ENCODE measurements around the gene MLYCD. TPM values are rescaled to one million over a fixed set of nuclear protein-coding genes. Genes with fewer than 3 reads are reported as not detected.

Gene MLYCD
- total RNA-seq, 1 donor from 2014 or later: 10.4 TPM

DNA sequence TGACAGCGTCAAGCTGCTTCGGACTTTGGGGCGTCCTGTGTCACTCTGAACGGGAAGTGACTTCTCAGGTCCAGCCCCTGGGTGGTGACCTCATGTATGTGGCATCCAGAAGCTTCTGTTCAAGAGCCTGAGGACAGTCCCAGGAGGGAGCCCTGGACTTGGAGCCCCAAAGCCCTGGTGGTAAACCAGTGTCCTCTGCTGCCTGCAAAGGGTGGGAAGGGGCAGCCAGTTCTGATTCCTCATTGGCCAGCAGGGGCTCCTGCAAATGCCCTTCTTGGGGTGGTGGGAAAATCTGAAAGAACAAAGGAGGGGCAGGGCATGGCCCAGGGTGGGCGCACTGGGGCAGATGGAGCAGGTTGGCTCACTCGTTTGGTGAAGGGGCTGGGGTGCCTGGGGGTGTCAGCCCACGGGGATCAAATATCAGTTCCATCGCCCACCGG is 55.7 kb downstream of the MLYCD start:
- DNase-seq (ENCODE audit: low spot score): no peak

DNA sequence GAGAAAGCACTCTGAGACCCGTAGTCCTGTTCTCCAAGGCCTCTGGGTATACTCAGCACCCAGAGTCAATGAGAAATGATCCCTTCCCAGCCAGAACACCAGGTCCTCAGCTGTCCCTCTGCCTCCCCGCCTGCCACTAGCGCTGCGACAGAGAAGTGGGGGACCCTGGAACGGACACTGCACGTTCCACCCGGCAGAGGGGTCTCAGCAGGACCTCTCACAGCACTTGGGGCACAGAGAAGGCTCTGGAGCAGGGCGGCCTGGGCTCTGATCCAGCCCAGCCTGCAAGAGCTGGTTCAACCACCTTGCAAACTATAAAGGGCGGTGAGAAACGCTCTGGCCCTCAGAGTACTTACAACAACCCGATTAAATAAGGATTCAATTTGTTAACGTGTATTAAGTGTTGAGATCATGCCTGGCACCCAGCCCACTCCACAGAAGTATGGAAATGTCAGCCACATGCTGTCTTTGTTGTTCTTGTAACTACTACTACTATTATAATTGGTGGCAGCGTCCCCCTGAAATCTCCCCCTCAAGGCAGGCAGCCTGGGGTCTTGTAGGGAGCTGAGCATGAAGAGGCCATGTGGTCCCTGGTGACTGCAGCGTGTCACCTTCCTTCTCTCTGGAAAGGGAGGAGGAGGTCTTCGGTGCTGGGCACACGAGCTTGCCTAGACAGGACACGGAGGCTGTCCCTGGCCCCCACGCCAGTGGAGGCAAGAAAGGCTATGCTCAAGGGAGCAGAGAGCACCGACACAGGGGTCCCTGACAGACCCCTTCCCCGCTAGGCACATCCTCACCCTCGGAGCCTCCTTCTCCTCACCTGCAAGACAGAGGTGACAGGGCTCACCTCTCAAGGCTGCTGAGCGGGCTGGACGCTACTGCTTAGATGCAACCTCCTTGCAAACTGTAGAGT is 56.6 kb downstream of the MLYCD start:
- DNase-seq (ENCODE audit: low spot score): no peak

DNA sequence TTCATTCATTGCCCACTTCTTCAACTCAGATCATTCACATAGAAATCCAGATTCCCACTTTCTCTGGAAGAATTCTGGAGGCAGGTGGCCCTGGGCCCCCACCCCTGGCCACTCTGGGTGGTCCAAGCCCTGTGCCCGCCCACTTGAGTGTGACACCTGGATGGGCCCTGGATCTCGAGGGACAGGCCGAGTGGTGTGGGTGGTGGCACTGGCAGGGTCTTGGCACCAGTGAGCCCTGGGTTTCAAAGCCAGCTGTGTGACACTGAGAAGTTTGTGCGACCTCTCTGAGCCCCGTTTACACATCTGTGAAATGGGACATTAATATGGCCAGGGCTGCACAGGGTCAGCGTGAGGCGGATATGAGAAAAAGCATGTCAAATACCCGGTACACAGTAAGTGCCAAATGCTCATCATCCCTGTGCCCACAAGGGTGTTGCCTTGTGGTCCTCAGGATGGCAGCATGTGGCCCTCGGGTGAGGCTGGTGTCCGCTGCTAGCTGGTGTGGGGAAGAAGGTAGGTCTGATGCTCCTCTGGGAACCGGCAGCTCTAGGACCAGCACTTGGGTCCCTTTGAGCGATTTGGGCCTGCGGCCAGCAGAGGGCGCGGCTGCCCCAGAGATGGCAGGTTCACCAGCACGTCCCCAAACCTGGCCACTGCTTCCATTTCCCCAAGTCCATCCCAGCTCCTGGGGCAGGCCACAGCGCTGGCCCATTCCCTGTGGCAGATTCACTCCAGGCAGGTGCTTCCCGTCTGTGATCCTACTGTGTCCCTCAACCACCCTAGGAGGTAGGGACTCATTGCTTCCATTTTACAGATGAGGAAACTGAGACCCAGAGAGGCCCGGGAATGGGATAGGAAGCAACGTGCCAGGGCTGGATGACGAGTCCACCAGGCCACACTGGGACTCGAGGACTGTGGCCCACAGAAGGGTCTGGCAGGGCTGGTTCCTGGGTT is 57.7 kb downstream of the MLYCD start:
- DNase-seq (ENCODE audit: low spot score): peak; percentile 94

DNA sequence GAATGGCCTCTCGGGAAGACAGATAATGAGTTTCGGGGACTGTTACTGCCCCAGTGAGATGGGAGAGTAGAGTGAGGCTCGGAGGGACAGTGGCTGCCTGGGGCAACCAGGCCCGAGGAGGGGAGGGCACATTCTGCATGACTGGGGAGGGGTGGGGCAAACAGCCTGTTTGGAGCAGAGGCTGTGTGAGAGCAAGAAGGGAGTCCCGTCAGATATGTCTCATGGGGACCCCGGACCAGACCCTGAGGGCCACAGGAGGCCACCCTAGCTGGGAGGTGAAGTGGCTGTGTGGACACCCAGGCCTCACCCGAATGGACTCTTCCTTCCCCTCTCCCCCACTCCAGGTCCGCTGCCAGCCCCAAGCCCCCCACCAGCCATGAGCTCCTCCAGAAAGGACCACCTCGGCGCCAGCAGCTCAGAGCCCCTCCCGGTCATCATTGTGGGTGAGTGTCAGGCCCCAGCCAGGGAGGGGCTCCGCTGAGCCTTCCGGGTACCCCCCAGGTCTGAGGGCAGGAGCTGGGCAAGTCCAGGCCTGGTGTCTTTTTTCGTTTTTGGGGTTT is 58.5 kb downstream of the MLYCD start:
- no peak for DNase-seq (ENCODE audit: low spot score)

DNA sequence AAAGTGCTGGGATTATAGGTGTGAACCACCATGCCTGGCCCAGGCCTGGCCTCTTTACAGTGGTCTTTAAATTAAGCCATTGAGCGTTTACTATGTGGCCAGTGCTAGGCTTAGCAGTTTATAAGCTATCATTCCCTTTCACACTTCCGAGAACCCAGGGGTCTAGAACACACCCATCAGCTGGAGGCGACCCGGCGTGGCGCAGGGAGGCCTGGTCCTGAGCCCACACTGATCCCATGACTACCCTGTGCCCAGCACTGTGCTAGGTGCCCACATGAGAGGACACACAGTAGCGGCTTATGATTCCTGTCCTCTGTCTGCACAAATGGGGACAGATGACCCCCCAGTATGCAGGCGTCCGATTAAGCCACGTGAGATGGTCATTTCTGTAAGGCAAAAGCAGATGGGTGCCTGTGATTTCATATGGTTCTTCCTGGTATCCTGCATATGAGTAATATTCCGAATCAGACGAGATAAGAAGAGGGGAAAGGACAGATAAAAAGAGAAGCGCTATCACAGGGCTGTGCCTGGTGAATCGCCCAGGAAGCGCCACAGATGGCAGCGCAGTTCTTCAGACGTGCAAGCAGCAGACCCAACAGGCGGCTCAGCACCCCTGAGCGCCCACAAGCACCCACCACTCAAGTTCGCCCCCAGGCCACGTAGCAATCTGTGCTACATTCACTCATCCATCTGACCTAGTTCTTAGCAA is 59.4 kb downstream of the MLYCD start:
- DNase-seq (ENCODE audit: low spot score): no peak

DNA sequence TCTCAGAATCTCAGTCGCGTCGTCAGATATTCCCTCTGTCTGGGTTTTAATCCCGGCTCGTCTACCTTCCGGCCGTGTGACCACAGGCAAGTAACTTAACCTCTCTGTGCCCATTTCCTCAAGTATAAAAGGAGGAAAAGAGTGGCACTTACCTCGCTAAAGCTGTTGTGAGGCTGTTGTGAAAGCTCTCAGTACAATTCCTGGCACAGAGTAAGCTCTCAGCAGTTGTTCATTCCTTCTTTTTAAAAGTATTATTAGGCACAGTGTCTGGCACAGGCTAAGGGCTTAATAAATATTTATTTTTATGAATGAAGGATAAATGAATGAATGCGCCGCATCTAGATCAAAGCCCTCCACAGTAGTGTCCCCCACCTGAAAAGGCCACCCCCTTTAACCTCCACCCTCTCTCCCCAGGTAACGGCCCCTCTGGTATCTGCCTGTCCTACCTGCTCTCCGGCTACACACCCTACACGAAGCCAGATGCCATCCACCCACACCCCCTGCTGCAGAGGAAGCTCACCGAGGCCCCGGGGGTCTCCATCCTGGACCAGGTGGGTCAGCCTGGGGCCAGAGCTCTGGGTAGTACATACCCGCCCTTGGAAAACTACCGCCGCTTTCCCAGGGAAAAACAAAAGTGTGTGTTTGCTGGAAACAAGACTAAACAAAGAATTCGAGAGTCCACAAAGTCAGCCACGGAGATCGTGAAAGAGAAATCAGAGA is 60.1 kb downstream of the MLYCD start:
- no peak for DNase-seq (ENCODE audit: low spot score)

DNA sequence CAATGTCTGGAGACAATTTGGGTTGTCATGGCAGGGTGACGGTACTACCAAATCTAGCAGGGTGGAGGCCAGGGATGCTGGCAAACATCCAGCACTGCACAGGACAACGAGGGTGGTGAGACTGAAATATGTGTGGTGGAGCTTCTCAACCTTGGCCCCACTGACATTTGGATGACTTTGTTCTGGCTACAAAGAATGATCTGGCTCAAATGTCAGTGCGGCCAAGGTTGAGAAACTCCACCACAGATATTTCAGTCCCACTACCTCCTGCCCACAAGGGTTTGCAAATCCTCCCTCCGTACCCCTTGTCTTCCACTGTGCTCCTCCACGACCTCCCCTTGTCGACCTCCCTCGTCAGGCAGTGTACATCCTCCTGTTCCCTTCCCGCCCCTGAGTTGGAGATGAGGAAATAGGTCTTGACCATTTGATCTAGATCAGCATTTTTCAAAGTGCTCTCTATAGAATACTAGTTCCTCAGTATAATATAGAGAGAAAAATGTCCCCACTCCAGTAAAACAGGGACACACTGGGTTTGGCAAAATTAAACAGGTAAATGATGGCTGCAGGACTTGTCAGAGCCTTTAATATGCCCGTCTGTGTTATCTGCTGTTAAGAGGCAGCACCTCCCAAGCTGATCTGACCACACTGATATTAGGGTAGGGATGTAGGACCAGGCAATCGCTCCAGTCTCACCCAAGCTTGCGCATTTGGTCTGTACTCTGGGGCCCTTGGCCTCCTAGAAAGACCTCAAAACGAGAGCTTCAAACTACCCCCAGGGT is 60.9 kb downstream of the MLYCD start:
- no peak for DNase-seq (ENCODE audit: low spot score)

DNA sequence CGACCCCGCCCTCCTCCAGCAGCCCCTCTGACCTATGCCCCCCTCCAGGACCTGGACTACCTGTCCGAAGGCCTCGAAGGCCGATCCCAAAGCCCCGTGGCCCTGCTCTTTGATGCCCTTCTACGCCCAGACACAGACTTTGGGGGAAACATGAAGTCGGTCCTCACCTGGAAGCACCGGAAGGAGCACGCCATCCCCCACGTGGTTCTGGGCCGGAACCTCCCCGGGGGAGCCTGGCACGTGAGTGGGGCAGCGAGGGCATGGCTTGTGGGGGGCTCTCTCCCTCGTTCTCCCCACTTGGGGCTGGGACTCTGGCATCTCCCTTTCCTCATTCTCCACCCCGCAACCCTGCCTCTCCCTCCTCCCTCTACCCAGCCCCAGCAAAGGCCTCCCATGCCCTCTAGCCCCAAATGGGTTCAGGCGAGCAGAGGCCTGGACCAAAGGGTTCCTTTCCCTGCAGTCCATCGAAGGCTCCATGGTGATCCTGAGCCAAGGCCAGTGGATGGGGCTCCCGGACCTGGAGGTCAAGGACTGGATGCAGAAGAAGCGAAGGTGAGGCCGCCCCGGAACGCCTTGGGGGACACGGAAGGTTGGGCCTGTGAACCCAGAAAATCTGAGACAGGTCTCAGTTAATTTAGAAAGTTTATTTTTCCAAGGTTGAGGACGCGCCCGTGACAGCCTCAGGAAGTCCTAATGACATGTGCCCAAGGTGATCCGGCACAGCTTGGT is 61.8 kb downstream of the MLYCD start:
- no peak for DNase-seq (ENCODE audit: low spot score)

DNA sequence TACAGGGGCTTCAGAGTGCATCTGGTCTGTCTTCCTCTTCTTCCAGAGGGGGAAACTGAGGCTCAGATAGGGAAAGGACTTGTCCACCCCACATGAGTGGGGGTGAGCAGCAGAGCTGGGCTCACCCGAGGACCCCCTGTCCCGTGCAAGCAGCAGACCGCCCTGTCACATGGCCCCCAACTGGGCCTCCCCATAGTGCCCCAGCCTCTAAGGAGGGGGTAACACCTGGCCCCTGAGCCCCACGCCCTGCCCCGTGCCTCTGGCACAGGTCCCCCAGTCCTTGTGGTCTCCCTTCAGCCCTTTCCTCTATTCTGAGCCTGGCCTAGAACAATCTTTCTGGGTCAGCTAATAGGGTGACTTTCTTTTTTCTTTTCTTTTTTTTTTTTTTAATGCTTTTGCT is 62.7 kb downstream of the MLYCD start:
- no peak for DNase-seq (ENCODE audit: low spot score)

DNA sequence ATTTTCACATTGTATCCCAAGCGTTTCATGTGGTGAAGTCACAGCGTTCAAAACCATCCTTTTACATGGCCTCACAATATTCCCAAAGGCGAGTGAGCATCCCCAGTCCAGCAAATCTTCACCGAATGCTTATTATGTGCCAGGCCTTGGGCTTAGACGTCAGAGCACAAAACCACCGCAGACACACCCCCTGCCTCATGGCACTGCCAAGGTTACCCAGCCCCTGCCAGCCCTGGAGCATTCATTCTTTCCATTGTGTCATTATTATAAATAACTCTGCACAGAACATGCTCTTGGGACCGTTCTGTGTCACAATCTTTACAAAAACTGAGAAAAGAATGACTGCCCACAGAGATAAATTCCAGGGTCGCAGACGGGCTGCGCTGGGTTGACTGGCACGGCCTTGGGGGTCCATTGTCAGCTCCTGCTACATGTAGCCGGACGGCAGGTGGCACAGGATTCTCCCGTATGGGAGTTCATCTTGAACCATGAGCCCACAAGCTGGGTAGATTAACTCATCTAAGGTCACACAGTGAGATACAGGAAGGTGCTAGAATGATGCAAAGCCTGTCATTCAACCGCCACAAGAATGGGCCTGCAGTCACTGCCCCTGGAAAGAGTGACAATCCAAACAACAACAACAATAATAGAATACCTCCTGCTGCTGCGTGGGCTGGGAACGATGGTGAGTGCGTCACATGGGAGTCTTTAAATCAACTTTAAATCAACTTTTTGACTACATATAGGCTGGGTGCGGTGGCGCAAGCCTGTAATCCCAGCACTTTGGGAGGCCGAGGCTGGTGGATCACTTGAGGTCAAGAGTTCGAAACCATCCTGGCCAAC is 64.6 kb downstream of the MLYCD start:
- no peak for DNase-seq (ENCODE audit: low spot score)

DNA sequence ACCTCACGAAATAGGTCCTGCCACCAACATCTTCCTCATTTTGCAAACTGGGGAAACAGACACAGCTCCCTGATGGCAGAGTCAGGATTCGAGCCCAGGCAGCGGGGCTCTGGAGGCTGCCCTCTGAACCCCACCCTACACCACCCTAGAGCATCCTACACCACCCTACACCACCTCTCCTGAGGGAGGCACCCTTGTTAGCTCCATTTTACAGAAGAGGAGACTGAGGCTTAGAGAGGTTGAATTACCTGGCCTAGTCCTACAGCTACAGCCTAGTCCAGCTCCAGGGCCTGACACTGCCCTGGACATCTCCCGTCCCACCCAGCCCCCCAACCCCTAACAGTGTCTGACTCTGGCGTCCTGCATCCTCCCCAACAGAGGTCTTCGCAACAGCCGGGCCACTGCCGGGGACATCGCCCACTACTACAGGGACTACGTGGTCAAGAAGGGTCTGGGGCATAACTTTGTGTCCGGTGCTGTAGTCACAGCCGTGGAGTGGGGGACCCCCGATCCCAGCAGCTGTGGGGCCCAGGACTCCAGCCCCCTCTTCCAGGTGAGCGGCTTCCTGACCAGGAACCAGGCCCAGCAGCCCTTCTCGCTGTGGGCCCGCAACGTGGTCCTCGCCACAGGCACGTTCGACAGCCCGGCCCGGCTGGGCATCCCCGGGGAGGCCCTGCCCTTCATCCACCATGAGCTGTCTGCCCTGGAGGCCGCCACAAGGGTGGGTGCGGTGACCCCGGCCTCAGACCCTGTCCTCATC is 65.9 kb downstream of the MLYCD start:
- DNase-seq (ENCODE audit: low spot score): no peak

DNA sequence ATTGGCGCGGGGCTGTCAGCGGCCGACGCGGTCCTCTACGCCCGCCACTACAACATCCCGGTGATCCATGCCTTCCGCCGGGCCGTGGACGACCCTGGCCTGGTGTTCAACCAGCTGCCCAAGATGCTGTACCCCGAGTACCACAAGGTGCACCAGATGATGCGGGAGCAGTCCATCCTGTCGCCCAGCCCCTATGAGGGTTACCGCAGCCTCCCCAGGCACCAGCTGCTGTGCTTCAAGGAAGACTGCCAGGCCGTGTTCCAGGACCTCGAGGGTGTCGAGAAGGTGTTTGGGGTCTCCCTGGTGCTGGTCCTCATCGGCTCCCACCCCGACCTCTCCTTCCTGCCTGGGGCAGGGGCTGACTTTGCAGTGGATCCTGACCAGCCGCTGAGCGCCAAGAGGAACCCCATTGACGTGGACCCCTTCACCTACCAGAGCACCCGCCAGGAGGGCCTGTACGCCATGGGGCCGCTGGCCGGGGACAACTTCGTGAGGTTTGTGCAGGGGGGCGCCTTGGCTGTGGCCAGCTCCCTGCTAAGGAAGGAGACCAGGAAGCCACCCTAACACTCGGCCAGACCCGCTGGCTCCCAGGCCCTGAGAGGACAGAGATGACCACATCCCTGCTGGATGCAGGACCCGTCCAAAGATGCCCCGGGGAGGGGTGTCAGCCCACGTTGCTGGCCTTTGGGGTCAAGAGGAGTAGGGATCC is 66.7 kb downstream of the MLYCD start:
- DNase-seq (ENCODE audit: low spot score): no peak

DNA sequence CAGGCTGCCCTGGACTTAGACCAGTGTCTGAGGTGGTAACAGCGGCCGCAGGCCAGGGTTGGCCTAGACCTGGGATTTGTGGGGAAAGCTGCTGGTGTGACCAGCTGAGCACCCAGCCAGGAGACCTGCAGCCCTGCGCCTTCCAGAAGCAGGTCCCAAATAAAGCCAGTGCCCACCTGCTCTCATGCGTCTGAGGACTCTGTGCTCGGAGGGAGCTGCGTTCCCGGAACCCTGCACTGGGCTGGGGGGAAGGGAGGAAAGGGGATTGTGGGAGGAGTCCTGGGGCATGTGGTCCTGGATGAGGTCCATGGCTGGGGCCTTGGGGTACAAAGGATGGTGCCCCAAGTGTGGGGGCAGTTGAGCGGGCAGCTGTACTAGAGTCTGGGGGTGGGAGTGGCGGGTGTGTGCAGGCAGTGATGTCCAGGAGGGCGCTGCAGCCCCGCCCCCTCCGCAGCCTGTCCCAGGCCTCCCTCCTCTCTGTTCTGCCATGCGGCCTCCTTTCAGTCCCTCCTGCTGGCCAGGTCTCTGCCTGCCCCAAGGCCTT is 67.3 kb downstream of the MLYCD start:
- no peak for DNase-seq (ENCODE audit: low spot score)

DNA sequence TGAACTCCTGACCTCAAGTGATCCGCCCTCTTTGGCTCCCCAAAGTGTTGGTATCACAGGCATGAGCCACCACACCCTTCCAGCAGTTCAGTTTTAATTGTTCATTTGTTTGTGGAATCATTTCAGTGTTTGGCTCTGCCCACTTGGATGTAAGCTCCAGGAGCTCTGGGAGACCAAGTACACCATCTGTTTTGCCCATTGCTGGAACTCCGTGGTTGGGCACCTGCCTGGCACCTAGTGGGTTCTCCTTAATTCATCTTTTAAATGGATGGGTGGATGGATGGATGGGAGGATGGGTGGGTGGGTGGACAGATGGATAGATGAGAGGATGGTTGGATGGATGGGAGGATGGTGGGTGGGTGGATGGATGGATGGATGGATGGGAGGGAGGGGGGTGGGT is 68.2 kb downstream of the MLYCD start:
- DNase-seq (ENCODE audit: low spot score): no peak

DNA sequence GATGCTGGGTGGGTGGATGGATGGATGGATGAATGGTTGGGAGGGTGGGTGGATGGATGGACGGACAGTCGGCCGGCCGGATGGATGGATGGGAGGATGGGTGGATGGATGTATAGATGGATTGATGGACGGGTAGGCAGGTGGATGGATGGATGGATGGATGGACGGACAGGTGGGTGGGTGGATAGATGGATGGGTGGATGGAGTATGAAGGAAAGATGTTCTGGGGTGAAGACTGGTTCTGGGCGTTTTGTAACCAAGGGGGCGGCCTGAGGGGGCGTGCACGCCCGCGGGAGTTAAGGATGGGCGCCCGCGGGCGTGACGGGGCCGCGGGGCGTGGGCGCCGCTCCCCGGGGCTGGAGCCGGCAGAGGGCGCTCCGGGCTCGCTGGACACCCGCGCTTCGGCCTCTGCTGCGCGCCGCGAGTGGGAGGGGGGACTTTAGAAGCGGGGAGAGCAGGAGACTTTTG is 69.0 kb downstream of the MLYCD start, which contains the start of gene NECAB2:
TSS of gene NECAB2 (plus strand) at position 407 of the 468 bp plus-strand sequence. CDS start 405 bp downstream, outside the sequence.
- DNase-seq (ENCODE audit: low spot score): no peak

DNA sequence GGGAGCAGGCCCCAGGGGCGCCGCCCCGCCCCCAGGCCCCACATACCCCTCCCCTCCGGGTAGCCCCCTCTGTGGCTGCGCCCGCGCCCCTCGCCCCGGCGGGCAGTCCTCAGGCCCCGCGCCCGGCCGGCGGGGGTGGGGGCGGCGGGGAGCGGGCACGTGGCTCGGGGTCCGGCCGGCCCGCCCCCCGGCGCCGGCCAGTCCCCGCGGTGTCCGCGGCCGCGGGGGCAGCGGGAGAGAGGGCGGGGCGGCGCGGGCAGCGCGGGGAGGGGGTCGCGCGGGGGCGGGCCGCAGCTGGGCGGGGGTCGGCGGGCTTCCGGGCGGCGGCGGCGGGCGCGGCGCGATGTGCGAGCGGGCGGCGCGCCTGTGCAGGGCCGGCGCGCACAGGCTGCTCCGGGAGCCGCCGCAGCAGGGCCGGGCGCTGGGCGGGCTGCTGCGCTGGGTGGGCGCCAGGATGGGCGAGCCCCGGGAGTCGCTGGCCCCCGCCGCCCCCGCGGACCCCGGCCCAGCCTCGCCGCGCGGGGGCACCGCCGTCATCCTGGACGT is 69.5 kb downstream of the MLYCD start:
- no peak for DNase-seq (ENCODE audit: low spot score)

All from mesenteric fat pad (tissue), 1 donor.